K562 (cell line): ENCODE measurements around the gene RPL35. TPM values are rescaled to one million over a fixed set of nuclear protein-coding genes. Genes with fewer than 3 reads are reported as not detected.

Source experiments
- C11orf30 ChIP-seq: fragments of 450-650 bp; IDR thresholded peaks from 2 replicates; pipeline ENCODE4 v1.6.1; 2016; ENCODE audit warnings: low read depth, mild to moderate bottlenecking
- CBX1 ChIP-seq: sonication (generic); IDR thresholded peaks from 2 replicates; pipeline ENCODE4 v1.6.1; 2016; ENCODE audit warnings: antibody characterized with exemption, low read depth, mild to moderate bottlenecking
- CBX5 ChIP-seq: IDR thresholded peaks from 2 replicates; pipeline ENCODE4 v1.6.1; 2014; ENCODE audit warnings: low read depth, borderline replicate concordance
- ELF1 ChIP-seq: fragments of 200-800 bp; sonication (Bioruptor generic); IDR thresholded peaks from 2 replicates; pipeline ENCODE4 v1.6.1; 2016; ENCODE audit warnings: missing genetic modification characterization, missing compliant biosample characterization
- FOXP1 ChIP-seq: sonication (generic); formaldehyde crosslinking; IDR thresholded peaks from 2 replicates; pipeline ENCODE4 v1.8.0; 2022; ENCODE audit warnings: mild to moderate bottlenecking, missing genetic modification reagents
- KLF13 ChIP-seq: fragments of 450-650 bp; IDR thresholded peaks from 2 replicates; pipeline ENCODE4 v1.6.1; 2016; ENCODE audit warnings: missing genetic modification characterization, low read depth, mild to moderate bottlenecking, missing compliant biosample characterization, moderate library complexity, borderline replicate concordance
- NFXL1 ChIP-seq: fragments of 450-650 bp; formaldehyde crosslinking; IDR thresholded peaks from 2 replicates; pipeline ENCODE4 v1.4.0; 2021; ENCODE audit warnings: mild to moderate bottlenecking
- RAD51 ChIP-seq: fragments of 450-650 bp; IDR thresholded peaks from 2 replicates; pipeline ENCODE4 v1.7.1; 2016; ENCODE audit warnings: low read depth, mild to moderate bottlenecking, borderline replicate concordance
- RBBP5 ChIP-seq: fragments of 200-600 bp; sonication (generic); IDR thresholded peaks from 2 replicates; pipeline ENCODE4 v1.6.1; 2012; ENCODE audit warnings: borderline replicate concordance, mild to moderate bottlenecking, low read length, control low read depth, inconsistent platforms; ENCODE audit not compliant: insufficient read depth, poor library complexity, severe bottlenecking
- SMAD1 ChIP-seq: fragments of 150-350 bp; IDR thresholded peaks from 2 replicates; pipeline ENCODE4 v1.6.1; 2014; ENCODE audit warnings: low read length, low read depth; ENCODE audit not compliant: partially characterized antibody
- TAL1 ChIP-seq: fragments of 450-650 bp; IDR thresholded peaks from 2 replicates; pipeline ENCODE4 v1.6.1; 2016; ENCODE audit warnings: mild to moderate bottlenecking
- U2AF1 ChIP-seq: fragments of 200-400 bp; formaldehyde crosslinking; optimal IDR thresholded peaks from 2 replicates; pipeline ENCODE3; 2017; ENCODE audit warnings: mild to moderate bottlenecking, low read depth, low read length, moderate library complexity
- ZNF282 ChIP-seq: sonication (generic); formaldehyde crosslinking; IDR thresholded peaks from 2 replicates; pipeline ENCODE4 v1.8.1; 2023; ENCODE audit warnings: missing genetic modification reagents
- polyA plus RNA-seq, 8 experiments: library from polyadenylated mRNA; depleted of rRNA in 4 of 8; stranded (reverse) in 5 of 8; unstranded in 3 of 8; fragments of >200 nt; fragmentation: Nextera tagmentation in 2 of 8; fragmentation: Illumina TruSeq in 1 of 8; extraction: Ambion mirVana in 2 of 8; extraction: Trizol in 1 of 8; gene quantifications; 2 replicates each; pipeline versions ENCODE4 v1.2.1 to v1.2.3, GENCODE V29; 2011 to 2014; ENCODE audit warnings: inconsistent platforms in 1 of 8, missing spikeins in 1 of 8
- total RNA-seq, 7 experiments: library from RNA; depleted of rRNA in 6 of 7; stranded (reverse); fragments of >200 nt in 6 of 7; fragmentation: Illumina TruSeq in 2 of 7; extraction: Trizol in 2 of 7; gene quantifications; 2 replicates each; pipeline versions ENCODE4 v1.2.1 to v1.2.3, GENCODE V29; 2011 to 2021; ENCODE audit warnings: low replicate concordance in 1 of 7
- TF ChIP-seq, protein P1 (sequence below): fragments of 250-450 bp; sonication (Bioruptor Pico); IDR thresholded peaks from 2 replicates; pipeline ENCODE4 v1.8.0; 2021; ENCODE audit warnings: mild to moderate bottlenecking, moderate library complexity
- TF ChIP-seq, protein P2 (sequence below): fragments of 250-450 bp; sonication (Bioruptor Pico); IDR thresholded peaks from 2 replicates; pipeline ENCODE4 v1.8.0; 2021; ENCODE audit warnings: moderate library complexity, mild to moderate bottlenecking, inconsistent platforms
- TF ChIP-seq, protein P3 (sequence below): fragments of 450-650 bp; formaldehyde crosslinking; IDR thresholded peaks from 2 replicates; pipeline ENCODE4 v1.4.0; 2020; ENCODE audit warnings: mild to moderate bottlenecking, moderate library complexity
- TF ChIP-seq, protein P4 (sequence below): sonication (generic); formaldehyde crosslinking; IDR thresholded peaks from 2 replicates; pipeline ENCODE4 v1.8.1; 2023; ENCODE audit warnings: missing genetic modification reagents, mild to moderate bottlenecking, borderline replicate concordance

The RPL35 gene
- total and polyA plus RNA-seq, 9 of the 15 experiments (the other 6 are each of a cell fraction or from before 2014, with no cell fraction given): 1,755 to 5,101 (median 3,405) TPM

DNA sequence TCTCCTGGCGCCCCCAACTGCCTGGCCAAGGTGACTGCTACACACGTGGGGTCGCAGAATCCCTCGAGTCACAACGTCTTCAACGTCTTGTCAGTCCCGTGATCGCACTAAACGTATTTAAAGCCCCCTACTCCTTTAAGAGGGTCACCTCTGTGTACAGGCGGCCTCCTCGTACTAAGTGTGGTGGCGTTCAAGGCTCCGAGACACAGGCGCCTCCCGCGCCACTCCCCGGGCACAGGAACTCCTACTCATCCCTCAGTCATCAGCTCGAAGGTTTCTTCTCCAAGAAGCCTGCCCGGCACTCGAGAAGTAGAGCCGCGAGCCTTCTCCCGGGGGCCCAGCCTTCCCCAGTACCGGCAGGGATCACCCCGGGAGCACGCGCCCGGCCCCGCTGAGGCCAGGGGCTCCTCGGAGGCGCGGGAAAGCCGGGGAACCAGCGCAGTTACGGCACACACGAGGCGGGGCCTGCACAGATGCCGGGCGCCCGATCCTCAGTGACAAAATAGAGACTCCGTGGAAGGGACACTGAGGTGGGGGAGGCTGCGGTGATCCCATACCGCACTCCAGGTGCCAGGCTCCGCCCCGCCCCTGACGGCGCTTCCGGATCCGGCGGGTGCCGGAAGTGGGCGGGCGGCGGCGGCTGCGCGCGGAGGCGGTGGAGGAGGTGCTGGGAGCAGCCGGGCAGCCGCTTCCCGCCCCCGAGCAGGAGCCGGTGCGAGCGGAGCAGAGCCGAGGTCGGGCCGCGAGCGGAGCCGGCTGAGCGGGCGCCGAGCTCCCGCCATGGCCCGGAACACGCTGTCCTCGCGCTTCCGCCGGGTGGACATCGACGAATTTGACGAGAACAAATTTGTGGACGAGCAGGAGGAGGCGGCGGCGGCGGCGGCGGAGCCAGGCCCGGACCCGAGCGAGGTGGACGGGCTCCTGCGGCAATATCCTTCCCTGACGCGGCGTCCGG, 7.0 kb upstream of the RPL35 start (continued):
- TF ChIP-seq, protein P1, sequence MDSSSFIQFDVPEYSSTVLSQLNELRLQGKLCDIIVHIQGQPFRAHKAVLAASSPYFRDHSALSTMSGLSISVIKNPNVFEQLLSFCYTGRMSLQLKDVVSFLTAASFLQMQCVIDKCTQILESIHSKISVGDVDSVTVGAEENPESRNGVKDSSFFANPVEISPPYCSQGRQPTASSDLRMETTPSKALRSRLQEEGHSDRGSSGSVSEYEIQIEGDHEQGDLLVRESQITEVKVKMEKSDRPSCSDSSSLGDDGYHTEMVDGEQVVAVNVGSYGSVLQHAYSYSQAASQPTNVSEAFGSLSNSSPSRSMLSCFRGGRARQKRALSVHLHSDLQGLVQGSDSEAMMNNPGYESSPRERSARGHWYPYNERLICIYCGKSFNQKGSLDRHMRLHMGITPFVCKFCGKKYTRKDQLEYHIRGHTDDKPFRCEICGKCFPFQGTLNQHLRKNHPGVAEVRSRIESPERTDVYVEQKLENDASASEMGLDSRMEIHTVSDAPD (CRISPR knock-in tag): no peak
- TF ChIP-seq C11orf30 (no peak), FOXP1 (CRISPR knock-in tag) (peak; percentile 55), NFXL1 (no peak), U2AF1 (peak; percentile 14), TAL1 (0 out of 2 replicates have a peak, but pooled peaks have one; percentile 0), KLF13 (tag) (peak; percentile 66; the same call in 1 of the 2 replicates), ZNF282 (CRISPR knock-in tag) (no peak), CBX1 (peak; percentile 90), SMAD1 (peak; percentile 42), ELF1 (tag) (peak; percentile 90), RAD51 (peak; percentile 39; the same call in 1 of the 2 replicates), RBBP5 (peak; percentile 66), CBX5 (no peak; the same call in 1 of the 2 replicates)
- TF ChIP-seq, protein P2, sequence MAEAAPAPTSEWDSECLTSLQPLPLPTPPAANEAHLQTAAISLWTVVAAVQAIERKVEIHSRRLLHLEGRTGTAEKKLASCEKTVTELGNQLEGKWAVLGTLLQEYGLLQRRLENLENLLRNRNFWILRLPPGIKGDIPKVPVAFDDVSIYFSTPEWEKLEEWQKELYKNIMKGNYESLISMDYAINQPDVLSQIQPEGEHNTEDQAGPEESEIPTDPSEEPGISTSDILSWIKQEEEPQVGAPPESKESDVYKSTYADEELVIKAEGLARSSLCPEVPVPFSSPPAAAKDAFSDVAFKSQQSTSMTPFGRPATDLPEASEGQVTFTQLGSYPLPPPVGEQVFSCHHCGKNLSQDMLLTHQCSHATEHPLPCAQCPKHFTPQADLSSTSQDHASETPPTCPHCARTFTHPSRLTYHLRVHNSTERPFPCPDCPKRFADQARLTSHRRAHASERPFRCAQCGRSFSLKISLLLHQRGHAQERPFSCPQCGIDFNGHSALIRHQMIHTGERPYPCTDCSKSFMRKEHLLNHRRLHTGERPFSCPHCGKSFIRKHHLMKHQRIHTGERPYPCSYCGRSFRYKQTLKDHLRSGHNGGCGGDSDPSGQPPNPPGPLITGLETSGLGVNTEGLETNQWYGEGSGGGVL: no peak
- TF ChIP-seq, protein P3, sequence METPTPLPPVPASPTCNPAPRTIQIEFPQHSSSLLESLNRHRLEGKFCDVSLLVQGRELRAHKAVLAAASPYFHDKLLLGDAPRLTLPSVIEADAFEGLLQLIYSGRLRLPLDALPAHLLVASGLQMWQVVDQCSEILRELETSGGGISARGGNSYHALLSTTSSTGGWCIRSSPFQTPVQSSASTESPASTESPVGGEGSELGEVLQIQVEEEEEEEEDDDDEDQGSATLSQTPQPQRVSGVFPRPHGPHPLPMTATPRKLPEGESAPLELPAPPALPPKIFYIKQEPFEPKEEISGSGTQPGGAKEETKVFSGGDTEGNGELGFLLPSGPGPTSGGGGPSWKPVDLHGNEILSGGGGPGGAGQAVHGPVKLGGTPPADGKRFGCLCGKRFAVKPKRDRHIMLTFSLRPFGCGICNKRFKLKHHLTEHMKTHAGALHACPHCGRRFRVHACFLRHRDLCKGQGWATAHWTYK (CRISPR knock-in tag): 0 out of 2 replicates have a peak, but pooled peaks have one; percentile 27
- TF ChIP-seq, protein P4, sequence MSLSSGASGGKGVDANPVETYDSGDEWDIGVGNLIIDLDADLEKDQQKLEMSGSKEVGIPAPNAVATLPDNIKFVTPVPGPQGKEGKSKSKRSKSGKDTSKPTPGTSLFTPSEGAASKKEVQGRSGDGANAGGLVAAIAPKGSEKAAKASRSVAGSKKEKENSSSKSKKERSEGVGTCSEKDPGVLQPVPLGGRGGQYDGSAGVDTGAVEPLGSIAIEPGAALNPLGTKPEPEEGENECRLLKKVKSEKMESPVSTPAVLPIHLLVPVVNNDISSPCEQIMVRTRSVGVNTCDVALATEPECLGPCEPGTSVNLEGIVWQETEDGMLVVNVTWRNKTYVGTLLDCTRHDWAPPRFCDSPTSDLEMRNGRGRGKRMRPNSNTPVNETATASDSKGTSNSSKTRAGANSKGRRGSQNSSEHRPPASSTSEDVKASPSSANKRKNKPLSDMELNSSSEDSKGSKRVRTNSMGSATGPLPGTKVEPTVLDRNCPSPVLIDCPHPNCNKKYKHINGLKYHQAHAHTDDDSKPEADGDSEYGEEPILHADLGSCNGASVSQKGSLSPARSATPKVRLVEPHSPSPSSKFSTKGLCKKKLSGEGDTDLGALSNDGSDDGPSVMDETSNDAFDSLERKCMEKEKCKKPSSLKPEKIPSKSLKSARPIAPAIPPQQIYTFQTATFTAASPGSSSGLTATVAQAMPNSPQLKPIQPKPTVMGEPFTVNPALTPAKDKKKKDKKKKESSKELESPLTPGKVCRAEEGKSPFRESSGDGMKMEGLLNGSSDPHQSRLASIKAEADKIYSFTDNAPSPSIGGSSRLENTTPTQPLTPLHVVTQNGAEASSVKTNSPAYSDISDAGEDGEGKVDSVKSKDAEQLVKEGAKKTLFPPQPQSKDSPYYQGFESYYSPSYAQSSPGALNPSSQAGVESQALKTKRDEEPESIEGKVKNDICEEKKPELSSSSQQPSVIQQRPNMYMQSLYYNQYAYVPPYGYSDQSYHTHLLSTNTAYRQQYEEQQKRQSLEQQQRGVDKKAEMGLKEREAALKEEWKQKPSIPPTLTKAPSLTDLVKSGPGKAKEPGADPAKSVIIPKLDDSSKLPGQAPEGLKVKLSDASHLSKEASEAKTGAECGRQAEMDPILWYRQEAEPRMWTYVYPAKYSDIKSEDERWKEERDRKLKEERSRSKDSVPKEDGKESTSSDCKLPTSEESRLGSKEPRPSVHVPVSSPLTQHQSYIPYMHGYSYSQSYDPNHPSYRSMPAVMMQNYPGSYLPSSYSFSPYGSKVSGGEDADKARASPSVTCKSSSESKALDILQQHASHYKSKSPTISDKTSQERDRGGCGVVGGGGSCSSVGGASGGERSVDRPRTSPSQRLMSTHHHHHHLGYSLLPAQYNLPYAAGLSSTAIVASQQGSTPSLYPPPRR: no peak; the same call in 1 of the 2 replicates
